ENCODE results near the gene SBK1.
"Not testable (repeated sequence)": the region's sequence is repeated elsewhere in the genome, so short reads cannot be mapped to it uniquely, and the experiment has no call there.

The SBK1 gene

GRCh38 chr16:28335678-28336077 lies 43.4 kb downstream of the SBK1 start:
- DNase-seq (ENCODE audit: low spot score), result not testable (repeated sequence)

DNA sequence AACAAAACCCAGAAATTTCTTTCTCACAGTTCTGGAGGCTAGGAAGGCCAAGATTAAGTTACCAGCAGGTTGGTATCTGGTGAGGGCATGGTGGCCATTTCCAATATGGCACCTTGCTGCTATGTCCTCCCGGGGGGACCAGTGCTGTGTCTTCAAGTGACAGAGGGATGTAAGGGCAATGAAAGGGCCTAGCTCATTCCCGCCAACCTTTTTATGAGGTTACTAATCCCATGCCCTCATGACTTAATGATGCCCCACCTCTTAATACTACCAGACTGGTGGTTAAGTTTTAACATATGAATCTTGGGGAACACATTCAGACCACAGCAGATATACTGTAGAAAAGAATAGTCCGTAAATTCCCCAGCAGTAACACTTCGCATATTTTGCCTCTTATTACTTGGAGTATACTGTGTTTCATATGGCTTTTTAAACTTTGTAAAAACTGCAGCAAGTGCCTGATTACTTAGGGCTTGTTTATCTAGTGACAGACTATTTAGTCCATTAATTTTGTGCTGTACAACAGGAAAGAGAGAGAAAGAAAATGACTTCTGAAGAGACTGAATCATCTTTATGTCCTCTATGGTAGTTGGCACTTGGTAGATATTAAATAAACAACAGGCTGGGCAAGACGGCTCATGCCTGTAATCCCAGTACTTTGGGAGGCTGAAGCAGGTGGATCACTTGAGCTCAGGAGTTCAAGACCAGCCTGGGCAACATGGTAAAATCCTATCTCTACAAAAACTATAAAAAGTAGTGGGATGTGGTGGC lies 44.8 kb downstream of the SBK1 start:
- DNase-seq (ENCODE audit: low spot score), result not testable (repeated sequence)

DNA sequence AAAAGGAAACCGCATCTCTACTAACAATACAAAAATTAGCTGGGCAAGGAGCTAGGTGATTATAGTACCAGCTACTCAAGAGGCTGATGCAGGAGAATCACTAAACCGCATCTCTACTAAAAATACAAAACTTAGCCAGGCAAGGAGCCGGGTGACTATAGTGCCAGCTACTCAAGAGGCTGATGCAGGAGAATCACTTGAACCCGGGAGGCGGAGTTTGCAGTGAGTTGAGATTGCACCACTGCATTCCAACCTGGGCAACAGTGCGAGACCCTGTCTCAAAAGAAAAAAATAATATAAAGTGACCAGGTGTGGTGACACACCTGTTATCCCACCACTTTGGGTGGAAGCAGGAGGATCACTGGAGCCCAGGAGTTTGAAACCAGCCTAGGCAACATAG lies 45.9 kb downstream of the SBK1 start:
- not testable (repeated sequence) for DNase-seq (ENCODE audit: low spot score)

DNA sequence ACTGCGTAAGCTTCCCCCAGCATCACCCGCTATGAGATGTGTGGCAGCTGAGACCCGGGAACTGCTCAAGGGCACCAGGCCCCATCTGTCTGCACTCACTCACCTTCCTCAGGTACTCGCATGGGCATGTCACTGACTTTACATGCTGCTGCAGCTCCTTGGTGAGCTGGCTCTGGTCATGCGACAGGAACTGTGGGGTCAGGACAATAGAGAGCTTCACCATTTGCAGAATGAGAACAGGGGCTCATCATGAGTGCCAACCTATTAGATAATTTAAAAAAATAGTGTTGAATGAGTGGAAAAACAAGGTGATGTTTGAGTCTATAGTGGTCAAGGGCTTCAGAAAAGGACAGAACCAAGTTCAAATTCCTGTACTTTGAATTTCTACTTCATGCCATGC lies 70.3 kb downstream of the SBK1 start:
- DNase-seq (ENCODE audit: low spot score), result not testable (repeated sequence)

DNA sequence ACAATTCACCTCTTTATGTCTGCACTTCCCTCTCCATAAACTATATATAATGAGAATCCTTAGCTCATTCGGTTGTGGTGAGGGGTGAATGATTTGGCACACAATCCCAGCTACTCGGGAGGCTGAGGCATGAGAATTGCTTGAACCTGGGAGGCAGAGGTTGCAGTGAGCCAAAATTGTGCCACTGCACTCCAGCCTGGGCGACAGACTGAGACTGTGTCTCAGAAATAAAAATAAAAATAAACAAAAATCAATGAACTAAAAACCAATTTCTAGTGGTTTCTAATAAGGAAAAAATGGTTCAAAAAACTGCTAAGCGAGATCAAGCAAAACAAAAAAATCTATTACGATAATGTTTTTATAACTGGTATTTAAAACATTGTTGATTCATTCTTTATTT lies 71.1 kb downstream of the SBK1 start, which contains the start of gene NPIPB6:
Gene NPIPB6, minus strand, starts transcription at position 101 of the 400 bp plus-strand sequence. CDS start 686 bp downstream, outside the sequence.
- not testable (repeated sequence) for DNase-seq (ENCODE audit: low spot score)

DNA sequence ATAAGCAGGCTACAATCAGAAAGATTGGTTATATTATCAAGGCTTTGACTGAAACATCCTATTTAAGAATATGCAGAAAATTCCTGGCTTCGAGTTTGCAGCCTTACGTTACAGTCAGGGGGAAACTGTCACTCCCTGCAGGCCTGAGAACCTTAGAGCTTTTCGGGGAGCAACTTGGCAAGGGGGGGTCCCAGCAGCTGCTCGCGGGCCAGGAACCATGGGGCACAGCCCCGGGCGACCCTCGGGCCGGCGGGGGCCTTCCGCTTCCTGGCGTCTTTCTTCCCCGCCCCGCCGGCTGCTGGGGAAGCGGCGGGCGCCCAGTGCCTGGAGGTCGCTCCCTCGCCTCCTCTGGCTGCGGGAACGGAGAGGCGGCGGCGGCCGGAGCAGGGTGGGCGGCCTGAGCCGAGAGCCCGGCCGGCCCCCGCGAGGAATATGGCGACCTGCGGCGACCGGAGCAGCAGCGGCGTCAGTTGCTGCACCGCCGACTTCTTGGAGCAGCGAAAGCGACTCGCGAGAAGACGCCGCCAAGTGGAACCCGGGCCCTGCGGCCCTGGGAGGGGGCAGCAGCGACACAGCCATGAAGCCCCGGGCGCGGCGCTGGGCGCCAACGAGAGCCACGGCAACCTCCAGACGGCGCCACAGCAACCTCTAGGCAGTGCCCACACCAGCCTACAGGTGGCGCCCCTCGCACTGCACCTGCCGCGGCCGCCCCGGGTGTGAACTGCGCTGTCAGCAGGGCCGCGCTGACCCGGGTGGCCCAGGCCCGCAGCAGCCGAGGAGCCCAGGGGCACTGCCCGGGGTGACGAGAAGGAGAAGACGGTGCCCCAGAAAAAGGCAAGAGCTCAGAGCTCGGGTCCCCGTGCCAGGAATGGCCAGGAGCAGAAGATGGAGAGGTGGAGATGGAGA lies 72.2 kb downstream of the SBK1 start:
- not testable (repeated sequence) for DNase-seq (ENCODE audit: low spot score)

DNA sequence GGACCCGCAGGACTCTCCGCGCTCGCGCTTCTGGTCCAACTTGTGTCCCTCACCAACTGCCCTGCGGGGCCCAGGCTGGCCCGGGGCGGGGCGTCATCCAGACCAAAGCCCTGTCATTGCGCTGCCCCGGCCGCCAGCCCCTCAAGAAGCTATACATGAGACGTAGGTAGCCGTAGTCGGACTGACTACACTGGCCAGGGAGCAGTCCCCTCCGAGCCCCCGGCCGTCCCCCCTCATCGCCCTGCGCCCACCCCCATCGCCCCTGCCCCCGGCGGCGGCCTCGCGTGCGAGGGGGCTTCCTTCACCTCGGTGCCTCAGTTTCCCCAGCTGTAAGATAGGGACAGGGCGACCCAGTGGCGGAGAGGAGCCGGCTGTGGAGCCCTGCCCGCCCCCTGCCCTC lies 75.6 kb downstream of the SBK1 start:
- not testable (repeated sequence) for DNase-seq (ENCODE audit: low spot score)

Data from putamen (tissue), 1 donor.